Fibroblast of the aortic adventitia (primary cell): ENCODE results near the gene ARTN. TPM values are rescaled to one million over a fixed set of nuclear protein-coding genes. Genes with fewer than 3 reads are reported as not detected.

Experiments
- DNase-seq: peaks from one replicate; pipeline ENCODE4 v3.0.0-alpha.2; 2010; ENCODE audit warnings: low read depth
- H3K4me3 ChIP-seq: 2 replicates; pipeline ENCODE4 v1.5.1; 2011; ENCODE audit warnings: low read depth, mild to moderate bottlenecking, control low read depth, low read length, moderate library complexity
- total RNA-seq: library from RNA; depleted of rRNA; stranded (reverse); fragments of >200 nt; gene quantifications from 2 replicates; pipeline ENCODE4 v1.2.3, GENCODE V29; 2012; ENCODE audit warnings: low replicate concordance
- TF ChIP-seq, protein P1 (sequence below): IDR thresholded peaks from 2 replicates; pipeline ENCODE4 v1.5.1; 2011; ENCODE audit warnings: mild to moderate bottlenecking, low read length, control low read depth, inconsistent platforms; ENCODE audit not compliant: insufficient read depth

The ARTN gene
- total RNA-seq, 1 donor, result not detected

DNA sequence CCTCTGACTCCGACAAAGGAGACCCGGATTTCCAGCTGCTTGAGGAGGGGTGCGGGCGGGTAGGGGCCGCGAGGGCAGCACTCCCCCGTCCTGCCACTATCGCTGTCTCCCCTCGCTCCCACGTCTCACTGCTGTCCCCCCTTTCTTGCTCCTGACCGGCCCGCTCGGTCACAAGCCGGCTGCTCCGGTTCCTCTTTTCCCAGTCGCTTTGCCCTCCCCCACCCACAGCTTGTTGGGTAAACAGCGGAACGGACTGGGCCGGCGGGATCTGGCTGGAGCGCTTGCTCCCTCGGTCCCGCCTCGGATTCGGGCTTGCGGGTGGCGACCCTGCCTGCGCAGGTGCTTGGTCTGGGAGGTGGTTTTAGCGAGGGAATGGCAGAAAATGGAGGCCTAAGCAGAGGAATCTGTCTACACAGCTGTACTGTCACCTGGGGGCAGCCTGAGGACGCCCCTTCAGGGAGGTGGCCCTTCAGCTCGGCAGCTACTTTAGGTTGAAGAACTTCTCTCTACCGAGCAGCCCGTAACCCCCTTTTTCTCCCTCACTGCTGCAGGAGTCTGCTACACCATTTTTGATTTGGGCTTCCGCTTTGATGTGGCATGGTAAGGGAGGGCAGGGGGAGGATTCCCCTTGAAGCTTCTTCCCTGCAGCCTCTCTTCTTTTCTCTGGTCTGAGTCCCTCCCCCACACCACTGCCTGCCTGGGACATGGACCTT lies 41.8 kb downstream of the ARTN start:
- TF ChIP-seq, protein P1, sequence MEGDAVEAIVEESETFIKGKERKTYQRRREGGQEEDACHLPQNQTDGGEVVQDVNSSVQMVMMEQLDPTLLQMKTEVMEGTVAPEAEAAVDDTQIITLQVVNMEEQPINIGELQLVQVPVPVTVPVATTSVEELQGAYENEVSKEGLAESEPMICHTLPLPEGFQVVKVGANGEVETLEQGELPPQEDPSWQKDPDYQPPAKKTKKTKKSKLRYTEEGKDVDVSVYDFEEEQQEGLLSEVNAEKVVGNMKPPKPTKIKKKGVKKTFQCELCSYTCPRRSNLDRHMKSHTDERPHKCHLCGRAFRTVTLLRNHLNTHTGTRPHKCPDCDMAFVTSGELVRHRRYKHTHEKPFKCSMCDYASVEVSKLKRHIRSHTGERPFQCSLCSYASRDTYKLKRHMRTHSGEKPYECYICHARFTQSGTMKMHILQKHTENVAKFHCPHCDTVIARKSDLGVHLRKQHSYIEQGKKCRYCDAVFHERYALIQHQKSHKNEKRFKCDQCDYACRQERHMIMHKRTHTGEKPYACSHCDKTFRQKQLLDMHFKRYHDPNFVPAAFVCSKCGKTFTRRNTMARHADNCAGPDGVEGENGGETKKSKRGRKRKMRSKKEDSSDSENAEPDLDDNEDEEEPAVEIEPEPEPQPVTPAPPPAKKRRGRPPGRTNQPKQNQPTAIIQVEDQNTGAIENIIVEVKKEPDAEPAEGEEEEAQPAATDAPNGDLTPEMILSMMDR, result no peak
- peak overlapping the region; percentile 93 for H3K4me3 ChIP-seq
- DNase-seq, result no peak

DNA sequence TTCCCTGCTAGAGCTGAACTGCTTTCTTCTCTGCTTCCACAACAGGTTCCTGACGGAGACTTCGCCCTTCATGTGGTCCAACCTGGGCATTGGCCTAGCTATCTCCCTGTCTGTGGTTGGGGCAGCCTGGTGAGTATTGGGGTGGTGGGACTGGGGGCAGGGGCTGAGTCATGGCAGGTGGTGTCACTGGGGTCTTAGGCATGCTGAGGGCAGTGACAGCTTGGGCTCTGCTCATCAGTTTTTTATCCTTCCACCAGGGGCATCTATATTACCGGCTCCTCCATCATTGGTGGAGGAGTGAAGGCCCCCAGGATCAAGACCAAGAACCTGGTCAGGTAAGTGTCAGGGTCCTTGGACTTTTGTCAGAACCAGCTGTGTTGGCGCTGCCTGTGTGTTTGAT lies 42.4 kb downstream of the ARTN start:
- TF ChIP-seq, protein P1, result no peak
- DNase-seq, result no peak

DNA sequence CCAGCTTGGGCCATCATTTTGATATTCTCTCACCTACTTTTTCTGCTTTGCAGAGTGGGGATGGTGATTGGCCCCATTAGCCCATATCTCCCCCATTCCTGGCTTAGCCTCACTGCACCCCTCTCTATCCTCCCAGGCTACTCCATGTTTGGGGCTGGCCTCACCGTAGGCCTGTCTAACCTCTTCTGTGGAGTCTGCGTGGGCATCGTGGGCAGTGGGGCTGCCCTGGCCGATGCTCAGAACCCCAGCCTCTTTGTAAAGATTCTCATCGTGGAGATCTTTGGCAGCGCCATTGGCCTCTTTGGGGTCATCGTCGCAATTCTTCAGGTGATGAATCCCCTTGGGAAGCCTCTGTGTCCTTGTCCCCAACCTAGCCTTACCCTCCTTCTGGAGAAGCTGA lies 43.3 kb downstream of the ARTN start:
- no peak for DNase-seq
- peak overlapping the region; percentile 93 for H3K4me3 ChIP-seq
- TF ChIP-seq, protein P1, result no peak

More for the DNA sequence above, 42.4 kb downstream of the ARTN start:
- H3K4me3 ChIP-seq, result peak overlapping the region; percentile 93

DNA sequence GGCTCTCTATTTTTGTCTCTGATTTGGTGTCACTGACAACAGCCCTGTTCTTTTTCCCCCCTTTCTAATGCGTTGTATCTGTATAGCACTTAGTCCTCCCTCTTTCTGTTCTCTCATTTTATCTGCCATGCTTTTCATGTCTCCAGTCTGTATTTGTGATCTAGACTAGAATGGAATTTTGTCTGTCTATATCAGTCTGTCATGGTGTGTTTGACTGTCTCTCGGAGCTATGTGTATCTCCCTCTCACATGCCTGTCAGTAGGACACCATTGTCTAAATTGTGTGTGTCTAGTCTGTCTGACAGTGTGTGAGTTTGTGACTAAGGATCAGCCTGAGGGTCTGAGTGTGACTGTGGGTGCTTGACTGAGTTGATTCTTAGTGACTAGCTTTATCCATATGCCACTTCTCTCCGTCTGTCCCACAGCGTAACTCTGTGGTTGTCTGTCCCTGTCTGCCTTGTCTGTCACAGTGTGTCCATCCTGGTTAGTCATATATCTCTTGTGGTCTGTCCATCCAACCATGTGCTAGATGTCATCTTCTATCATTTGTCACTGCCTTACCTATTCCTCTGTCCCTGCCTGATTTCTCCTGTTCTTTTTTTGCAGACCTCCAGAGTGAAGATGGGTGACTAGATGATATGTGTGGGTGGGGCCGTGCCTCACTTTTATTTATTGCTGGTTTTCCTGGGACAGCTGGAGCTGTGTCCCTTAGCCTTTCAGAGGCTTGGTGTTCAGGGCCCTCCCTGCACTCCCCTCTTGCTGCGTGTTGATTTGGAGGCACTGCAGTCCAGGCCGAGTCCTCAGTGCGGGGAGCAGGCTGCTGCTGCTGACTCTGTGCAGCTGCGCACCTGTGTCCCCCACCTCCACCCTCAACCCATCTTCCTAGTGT lies 44.0 kb downstream of the ARTN start:
- peak overlapping the region; percentile 74 for H3K4me3 ChIP-seq
- no peak for DNase-seq
- TF ChIP-seq, protein P1, result no peak

DNA sequence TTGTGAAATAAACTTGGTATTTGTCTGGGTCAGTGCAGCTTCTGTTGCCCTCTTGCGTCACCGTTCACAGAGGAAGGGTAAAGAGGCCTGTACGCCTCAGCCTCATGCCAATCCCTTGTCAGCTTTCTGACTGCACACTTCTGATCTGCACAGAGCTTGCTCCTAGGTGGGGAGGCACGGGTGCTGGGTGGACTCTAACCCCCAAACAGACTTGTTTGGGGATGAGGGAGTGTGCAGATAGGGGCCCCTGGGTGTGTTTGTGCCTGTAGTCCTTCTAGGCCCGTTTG lies 44.6 kb downstream of the ARTN start:
- DNase-seq, result no peak
- TF ChIP-seq, protein P1, result no peak
- peak overlapping the region; percentile 74 for H3K4me3 ChIP-seq

DNA sequence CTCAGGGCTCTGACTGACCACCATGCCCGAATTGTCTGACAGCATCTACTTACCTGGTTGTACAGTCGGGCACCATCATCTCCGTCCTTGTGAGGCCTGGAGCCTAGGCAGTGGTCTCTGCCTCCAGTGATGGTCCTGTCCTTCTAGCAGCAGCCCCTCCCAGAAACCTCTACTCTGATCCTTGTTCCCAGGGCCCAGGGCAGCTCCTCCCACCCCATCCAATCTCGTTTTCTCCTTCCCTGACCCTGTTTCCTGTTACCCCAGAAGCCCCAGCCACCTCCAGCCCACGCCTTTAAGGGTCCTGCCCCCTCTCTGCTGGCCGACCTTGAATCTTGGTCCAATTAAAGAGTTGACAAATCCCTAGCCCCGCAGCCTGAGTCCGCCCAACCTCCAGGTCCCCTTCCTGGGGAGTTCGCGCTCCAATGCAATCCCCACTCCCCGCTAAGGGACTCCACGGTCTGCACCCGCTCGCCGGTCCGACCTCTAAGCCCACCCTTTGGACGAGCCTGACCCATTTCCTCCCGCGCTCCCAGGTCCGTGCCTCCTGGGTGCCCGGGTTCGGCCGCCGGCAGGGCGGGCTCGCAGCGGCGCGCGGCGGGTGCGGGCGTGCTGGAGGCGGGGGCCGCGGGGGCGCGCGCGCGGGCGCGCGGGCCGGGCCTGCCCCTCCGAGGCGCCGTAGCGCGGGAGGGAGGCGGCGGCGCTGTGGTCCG lies 45.1 kb downstream of the ARTN start, which contains the start of gene B4GALT2:
TSS of gene B4GALT2 (plus strand) at position 660 of the 710 bp plus-strand sequence. CDS start 1,951 bp downstream, outside the sequence.
- TF ChIP-seq, protein P1, result no peak
- no peak for DNase-seq
- peak within 1 kb of the TSS; percentile 74 for H3K4me3 ChIP-seq
